ENCODE results near the gene SENP3.
A peak's percentile ranks its signal among the peaks of the same experiment; 100 is the strongest.

SENP3 gene

GRCh38 chr17:7606280-7606679, 44.6 kb downstream of the SENP3 start:
- DNase-seq: no peak

GRCh38 chr17:7610641-7611040, 48.9 kb downstream of the SENP3 start:
- DNase-seq: no peak

DNA sequence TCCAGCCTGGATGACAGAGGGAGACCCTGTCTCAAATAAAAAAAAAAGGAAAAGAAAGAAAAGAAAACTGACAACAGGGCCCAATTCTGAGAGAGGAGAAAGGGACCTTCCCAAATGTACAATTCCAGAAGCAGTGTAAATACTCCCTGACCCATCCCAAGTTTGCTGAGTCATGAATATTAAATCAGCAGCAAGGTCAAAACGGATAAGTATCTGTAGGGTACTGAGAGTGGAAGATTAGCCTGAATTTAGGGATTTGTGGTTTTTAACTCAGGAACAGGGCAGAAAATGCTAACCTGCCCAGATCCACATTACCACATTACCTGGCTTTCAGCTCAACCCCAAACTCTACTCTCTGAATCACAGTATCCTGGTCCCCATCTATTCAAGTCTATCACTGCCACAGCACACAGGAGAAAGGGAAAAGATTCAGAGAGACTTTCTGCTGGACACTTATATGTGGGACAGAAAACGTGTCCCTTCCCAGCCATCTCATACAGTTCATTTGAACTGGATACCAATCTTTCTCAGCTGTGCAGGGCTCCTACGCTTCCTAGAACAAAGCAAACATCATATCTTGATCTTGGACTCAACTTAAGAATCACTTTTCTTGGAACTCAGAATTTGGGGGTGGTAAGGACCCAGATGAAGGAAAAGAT, 50.0 kb downstream of the SENP3 start:
- no peak for DNase-seq

GRCh38 chr17:7612294-7612640, 50.5 kb downstream of the SENP3 start:
- DNase-seq: no peak

DNA sequence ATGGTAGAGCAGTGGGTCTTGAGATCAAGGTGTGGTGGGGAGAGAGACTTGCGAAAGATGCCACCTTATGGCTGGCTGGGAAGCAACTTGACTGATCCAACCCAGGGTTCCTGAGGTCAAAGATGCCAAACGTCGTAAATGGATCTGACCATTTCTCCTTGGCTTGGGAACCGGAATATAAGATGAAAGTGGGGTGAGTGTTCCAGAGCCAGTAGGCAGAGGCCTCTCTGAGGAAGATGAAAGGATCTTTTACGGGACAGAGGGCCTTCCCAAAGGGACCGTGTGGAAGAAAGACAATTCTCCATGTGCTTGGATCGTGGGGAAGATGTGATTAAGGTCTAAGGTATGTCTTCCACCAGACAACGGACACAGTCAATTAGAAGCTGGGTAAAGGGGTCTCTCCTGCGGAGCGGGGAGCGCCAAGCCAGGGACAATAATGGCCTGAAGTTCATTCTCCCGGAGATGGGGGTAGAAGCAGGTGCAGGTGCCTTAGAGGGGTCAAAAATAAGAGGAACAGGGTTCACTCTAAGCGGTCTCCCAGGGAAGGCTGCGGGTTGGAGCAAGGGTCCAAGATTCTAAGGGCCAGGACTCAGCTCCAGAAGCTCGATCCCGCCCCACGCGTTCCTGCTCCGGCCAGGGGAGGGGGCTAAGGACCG, 52.2 kb downstream of the SENP3 start:
- no peak for DNase-seq

GRCh38 chr17:7614425-7615264, 52.9 kb downstream of the SENP3 start, which contains the start of gene FXR2:
Gene FXR2 (minus strand): TSS chr17:7614897. CDS start chr17:7614532, 365 bp downstream.
- DNase-seq: peak; percentile 100

- no peak for DNase-seq
Measured at GRCh38 chr17:7615265-7615747, 53.6 kb downstream of the SENP3 start.

DNA sequence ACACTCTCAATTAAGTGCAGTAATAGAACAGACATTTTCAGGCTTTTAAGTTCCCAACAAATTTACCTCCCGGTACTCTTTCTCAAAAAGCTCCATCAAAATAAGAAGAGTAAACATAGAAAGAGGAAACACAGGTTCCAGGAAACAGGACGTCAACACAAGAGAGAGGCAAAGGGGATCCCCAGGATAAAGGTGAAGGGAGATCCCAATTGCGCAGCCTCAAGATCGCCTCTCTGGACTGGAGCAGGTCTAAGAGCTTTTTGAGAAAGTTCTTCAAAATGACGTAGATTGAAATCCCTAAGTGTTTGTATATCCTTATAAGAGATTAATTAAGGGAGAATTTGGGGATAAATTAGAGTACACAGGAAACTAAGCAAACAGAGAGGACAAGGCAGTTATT, 56.9 kb downstream of the SENP3 start:
- DNase-seq: no peak

DNA sequence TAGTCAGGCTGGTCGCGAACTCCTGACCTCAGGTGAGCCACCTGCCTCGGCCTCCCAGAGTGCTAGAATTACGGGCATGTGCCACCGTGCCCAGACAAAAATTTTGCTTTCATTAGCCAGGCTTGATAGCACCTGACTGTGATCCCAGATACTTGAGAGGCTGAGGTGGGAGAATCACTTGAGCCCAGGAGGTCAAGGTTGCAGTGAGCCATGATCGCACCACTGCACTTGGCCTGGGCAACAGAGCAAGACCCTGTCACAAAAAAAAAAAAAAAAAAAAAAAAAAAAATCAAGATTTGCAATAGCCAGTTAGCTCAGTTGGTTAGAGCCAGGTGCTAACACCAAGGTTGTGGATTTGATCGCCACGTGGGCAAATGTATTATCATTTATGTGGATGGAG, 59.1 kb downstream of the SENP3 start:
- no peak for DNase-seq
